Liver (tissue), 3 donors: ENCODE data around the gene COL20A1.

Experiments
- ATF3 ChIP-seq: IDR thresholded peaks from 2 replicates; pipeline ENCODE4 v1.6.1; 2016; ENCODE audit warnings: antibody characterized with exemption
- CTCF ChIP-seq: fragments of 150-350 bp; IDR thresholded peaks from 2 replicates; pipeline ENCODE4 v1.5.1; 2017; ENCODE audit warnings: improper control_type of control experiment, low read depth, low read length; ENCODE audit not compliant: missing input control
- EGR1 ChIP-seq, 2 donors: IDR thresholded peaks; 2 replicates each; pipeline ENCODE4 v1.6.1; 2016 to 2018; ENCODE audit warnings: antibody characterized with exemption in 2 of 2, low read depth in 2 of 2
- GABPA ChIP-seq, 2 donors: IDR thresholded peaks in 1 of 2; conservative IDR thresholded peaks in 1 of 2; 2 replicates each; pipeline ENCODE4 v1.6.1; 2016; ENCODE audit warnings: antibody characterized with exemption in 2 of 2, mild to moderate bottlenecking in 1 of 2, moderate library complexity in 1 of 2
- RAD21 ChIP-seq, 2 donors: IDR thresholded peaks; 2 replicates each; pipeline ENCODE4 v1.6.1; 2016; ENCODE audit warnings: antibody characterized with exemption in 2 of 2, mild to moderate bottlenecking in 2 of 2
- SP1 ChIP-seq: IDR thresholded peaks from 2 replicates; pipeline ENCODE4 v1.6.1; 2018; ENCODE audit warnings: antibody characterized with exemption, mild to moderate bottlenecking
- YY1 ChIP-seq: IDR thresholded peaks from 2 replicates; pipeline ENCODE4 v1.6.1; 2016; ENCODE audit warnings: antibody characterized with exemption, mild to moderate bottlenecking
- donor health status: healthy.
- donor health status: healthy.

DNA sequence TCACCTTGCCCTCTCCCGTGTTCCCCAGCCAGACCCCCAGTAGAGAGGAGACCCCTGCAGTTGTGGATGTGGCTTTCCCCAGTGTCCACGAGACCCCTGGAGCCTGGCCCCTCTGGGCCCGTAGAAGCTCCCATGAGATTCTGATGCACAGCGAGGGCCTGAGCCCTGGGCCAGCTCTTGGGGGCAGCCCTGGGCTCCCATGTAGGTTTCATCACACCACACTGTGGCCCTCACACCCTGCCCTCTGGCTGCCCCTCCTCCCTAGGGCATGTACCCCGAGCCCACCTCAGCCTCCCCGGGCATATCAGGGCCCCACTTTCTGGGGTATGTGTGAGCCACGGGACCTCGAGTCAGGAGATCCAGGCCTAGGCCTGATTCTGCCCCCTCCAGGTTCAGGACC is 75.2 kb downstream of the COL20A1 start:
- TF ChIP-seq CTCF (no peak), RAD21 (IDR thresholded peaks at IDR 0.05) (no peak), YY1 (no peak), EGR1 (IDR thresholded peaks at IDR 0.05; ENCODE audit: low read depth in 2 of 2) (no peak), SP1 (no peak), ATF3 (no peak), GABPA (IDR thresholded peaks at IDR 0.05 in 1 of 2, conservative IDR thresholded peaks at IDR 0.05 in 1 of 2) (no peak)
